ENCODE results near the gene PPP3CA.

DNA sequence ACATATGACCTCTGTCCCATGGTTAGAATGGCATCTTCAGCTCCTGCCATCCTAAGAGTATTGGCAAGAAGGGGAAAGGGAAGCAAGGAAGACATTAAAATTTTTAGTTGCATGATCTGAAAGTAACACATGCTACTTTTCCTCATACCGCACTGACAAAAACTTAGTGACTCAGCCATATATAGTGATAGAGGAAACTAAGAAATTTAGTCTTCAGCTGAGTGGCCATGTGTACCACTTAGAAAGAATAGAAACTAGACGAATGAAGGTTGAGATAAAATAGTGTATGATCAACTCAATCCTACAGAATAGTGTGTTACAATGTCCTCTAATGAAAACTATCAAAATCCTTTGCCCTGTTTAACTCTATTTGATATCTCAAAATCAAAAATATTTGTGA, 164.1 kb downstream of the PPP3CA start:
- TF ChIP-seq USF2 (IDR thresholded peaks at IDR 0.05; ENCODE audit: low read length) = no peak
- TF ChIP-seq ZNF274 (IDR thresholded peaks at IDR 0.05; ENCODE audit: borderline replicate concordance, extremely low read depth, low read length) = no peak
- no peak for TF ChIP-seq KDM5A (IDR thresholded peaks at IDR 0.05; ENCODE audit: low read length)
- TF ChIP-seq, protein P1, sequence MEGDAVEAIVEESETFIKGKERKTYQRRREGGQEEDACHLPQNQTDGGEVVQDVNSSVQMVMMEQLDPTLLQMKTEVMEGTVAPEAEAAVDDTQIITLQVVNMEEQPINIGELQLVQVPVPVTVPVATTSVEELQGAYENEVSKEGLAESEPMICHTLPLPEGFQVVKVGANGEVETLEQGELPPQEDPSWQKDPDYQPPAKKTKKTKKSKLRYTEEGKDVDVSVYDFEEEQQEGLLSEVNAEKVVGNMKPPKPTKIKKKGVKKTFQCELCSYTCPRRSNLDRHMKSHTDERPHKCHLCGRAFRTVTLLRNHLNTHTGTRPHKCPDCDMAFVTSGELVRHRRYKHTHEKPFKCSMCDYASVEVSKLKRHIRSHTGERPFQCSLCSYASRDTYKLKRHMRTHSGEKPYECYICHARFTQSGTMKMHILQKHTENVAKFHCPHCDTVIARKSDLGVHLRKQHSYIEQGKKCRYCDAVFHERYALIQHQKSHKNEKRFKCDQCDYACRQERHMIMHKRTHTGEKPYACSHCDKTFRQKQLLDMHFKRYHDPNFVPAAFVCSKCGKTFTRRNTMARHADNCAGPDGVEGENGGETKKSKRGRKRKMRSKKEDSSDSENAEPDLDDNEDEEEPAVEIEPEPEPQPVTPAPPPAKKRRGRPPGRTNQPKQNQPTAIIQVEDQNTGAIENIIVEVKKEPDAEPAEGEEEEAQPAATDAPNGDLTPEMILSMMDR (IDR thresholded peaks at IDR 0.05; ENCODE audit: control extremely low read depth in 1 of 3, insufficient read depth in 1 of 3, low read depth in 1 of 3, low read length in 3 of 3) = no peak

Measured in H1 (cell line).